RWPE2 (cell line): ENCODE measurements around the gene CALB2.

Source experiments
- ATAC-seq: fragments of 200-7000 bp; cut with Tn5 transposase; 3 replicates; pipeline ENCODE4 v1.9.1; 2021; ENCODE audit warnings: low read depth
- DNase-seq: peaks from one replicate; pipeline ENCODE4 v3.0.0-alpha.2; 2020; ENCODE audit warnings: low spot score
- H3K27ac ChIP-seq: fragments of 450-650 bp; 2 replicates; pipeline ENCODE4 v1.5.1; 2017; ENCODE audit warnings: mild to moderate bottlenecking; ENCODE audit not compliant: poor library complexity, severe bottlenecking
- H3K27me3 ChIP-seq: fragments of 250-450 bp; sonication (Bioruptor Pico); 2 replicates; pipeline ENCODE4 v1.5.1; 2021; ENCODE audit warnings: mild to moderate bottlenecking, moderate library complexity; ENCODE audit not compliant: insufficient read depth, poor library complexity, severe bottlenecking
- H3K36me3 ChIP-seq: fragments of 250-450 bp; sonication (Bioruptor Pico); 2 replicates; pipeline ENCODE4 v1.5.1; 2020; ENCODE audit warnings: low read depth, mild to moderate bottlenecking, moderate library complexity
- H3K4me1 ChIP-seq: fragments of 250-450 bp; sonication (Bioruptor Pico); 2 replicates; pipeline ENCODE4 v1.5.1; 2021; ENCODE audit warnings: mild to moderate bottlenecking, moderate library complexity; ENCODE audit not compliant: insufficient read depth, poor library complexity, severe bottlenecking
- H3K4me3 ChIP-seq: fragments of 250-450 bp; sonication (Bioruptor Pico); 2 replicates; pipeline ENCODE4 v1.5.1; 2021; ENCODE audit warnings: mild to moderate bottlenecking, moderate library complexity; ENCODE audit not compliant: severe bottlenecking
- H3K9me3 ChIP-seq: fragments of 250-450 bp; sonication (Bioruptor Pico); 2 replicates; pipeline ENCODE4 v1.5.1; 2021; ENCODE audit warnings: mild to moderate bottlenecking, moderate library complexity; ENCODE audit not compliant: severe bottlenecking
- CTCF ChIP-seq: fragments of 450-650 bp; IDR thresholded peaks from one replicate; pipeline ENCODE4 v1.5.1; 2017; ENCODE audit warnings: mild to moderate bottlenecking, moderate library complexity; ENCODE audit not compliant: poor library complexity, severe bottlenecking

CALB2 gene

GRCh38 chr16:71339236-71340171 lies 19.0 kb upstream of the CALB2 start:
- Histone ChIP-seq H3K36me3 (no peaks in the 10 kb centered on the region), H3K9me3 (no peaks in the 10 kb centered on the region), H3K27ac (peak overlapping the region; percentile 69), H3K4me3 (no peak overlapping the region), H3K27me3 (no peaks in the 10 kb centered on the region), H3K4me1 (peaks cover 26% of the 10 kb centered on the region)
- no peak for TF ChIP-seq CTCF
- DNase-seq (no peak), ATAC-seq (peak; percentile 48)

DNA sequence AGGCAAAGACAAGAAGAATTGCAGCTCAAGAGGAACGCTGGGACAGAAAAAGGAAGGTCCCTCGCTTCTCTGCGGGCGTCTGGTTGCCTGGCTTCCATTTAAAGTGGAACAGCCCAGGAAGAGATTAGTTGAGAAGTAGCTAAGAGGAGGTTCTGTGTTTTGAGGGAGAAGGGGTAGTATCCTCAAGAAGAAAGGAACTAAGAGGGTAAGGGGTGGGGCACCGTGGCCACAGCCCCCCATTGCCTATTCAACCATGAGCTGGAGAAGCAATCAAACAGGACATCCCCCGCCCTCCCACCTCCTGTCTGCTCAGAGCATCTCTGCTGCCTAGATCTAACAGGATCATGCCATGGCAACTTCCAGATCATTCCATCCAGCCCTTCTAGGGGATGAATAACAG lies 18.1 kb upstream of the CALB2 start:
- DNase-seq (no peak), ATAC-seq (no peak)
- H3K9me3 ChIP-seq = no peaks in the 10 kb centered on the region
- H3K4me3 ChIP-seq = no peak overlapping the region
- no peaks in the 10 kb centered on the region for H3K36me3 ChIP-seq
- H3K27ac ChIP-seq = no peak overlapping the region
- no peaks in the 10 kb centered on the region for H3K27me3 ChIP-seq
- peaks cover 26% of the 10 kb centered on the region for H3K4me1 ChIP-seq
- TF ChIP-seq CTCF = no peak

GRCh38 chr16:71341881-71342280 lies 16.6 kb upstream of the CALB2 start:
- Histone ChIP-seq H3K27ac (no peak overlapping the region), H3K4me1 (peaks cover 26% of the 10 kb centered on the region), H3K36me3 (no peaks in the 10 kb centered on the region), H3K9me3 (no peaks in the 10 kb centered on the region), H3K4me3 (no peak overlapping the region), H3K27me3 (no peaks in the 10 kb centered on the region)
- no peak for ATAC-seq
- no peak for TF ChIP-seq CTCF
- no peak for DNase-seq

DNA sequence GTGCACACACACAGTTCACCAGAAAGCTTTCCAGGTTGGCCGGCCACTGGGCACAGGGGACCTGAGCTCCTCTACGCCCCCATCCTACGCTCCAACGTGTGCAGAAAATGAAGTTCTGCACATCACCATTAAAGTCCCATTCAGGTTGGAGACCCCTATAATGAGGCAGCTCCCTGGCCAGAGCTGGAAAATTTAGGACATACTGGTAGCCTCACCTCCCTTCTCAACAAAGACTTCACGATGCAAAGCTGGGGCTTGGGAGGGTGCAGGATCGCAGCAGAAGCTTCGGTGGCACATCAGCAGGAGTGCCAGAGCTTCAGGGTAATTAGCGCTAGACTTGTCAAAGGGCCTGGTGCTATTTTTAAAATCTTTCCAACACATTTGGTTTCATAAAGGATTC lies 15.4 kb upstream of the CALB2 start:
- ATAC-seq (no peak), DNase-seq (no peak)
- TF ChIP-seq CTCF = no peak

DNA sequence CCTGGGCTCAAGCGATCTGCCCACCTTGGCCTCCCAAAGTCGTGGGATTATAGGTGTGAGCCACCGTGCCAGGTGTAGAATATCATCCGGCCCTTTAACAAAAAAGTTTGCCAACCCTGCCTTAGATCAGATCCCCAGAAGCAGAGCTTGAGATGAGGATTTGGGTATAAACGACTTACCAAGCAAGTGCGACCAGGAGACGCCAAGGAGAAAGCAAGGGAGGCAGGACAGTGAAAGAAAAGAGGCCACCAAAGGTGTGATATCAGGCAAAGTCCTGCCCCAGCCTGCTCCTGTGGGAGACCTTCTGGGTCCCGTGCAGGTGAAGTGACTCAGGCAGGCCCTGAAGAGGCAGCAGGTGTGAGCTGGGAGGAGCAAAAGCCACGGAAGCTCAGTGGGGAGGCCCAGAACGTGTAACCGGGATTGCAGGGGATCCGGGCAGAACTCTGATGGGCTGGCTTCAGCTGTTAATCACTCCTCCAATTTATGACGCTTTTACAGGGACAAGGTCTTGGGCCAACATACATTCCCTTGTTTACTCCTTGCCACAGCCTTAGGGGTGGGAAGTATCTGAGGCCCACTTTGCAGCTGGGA lies 14.1 kb upstream of the CALB2 start:
- TF ChIP-seq CTCF = no peak
- H3K9me3 ChIP-seq = no peaks in the 10 kb centered on the region
- H3K27ac ChIP-seq = no peak overlapping the region
- H3K4me3 ChIP-seq = no peak overlapping the region
- ATAC-seq = 0 out of 3 replicates have a peak, but pooled peaks have one; percentile 45
- no peak for DNase-seq
- H3K27me3 ChIP-seq = no peaks in the 10 kb centered on the region
- no peaks in the 10 kb centered on the region for H3K36me3 ChIP-seq
- H3K4me1 ChIP-seq = peaks cover 5% of the 10 kb centered on the region

More for the DNA sequence above, 15.4 kb upstream of the CALB2 start:
- H3K27me3 ChIP-seq = no peaks in the 10 kb centered on the region
- no peak overlapping the region for H3K4me3 ChIP-seq
- peaks cover 15% of the 10 kb centered on the region for H3K4me1 ChIP-seq
- no peaks in the 10 kb centered on the region for H3K36me3 ChIP-seq
- no peak overlapping the region for H3K27ac ChIP-seq
- no peaks in the 10 kb centered on the region for H3K9me3 ChIP-seq
